Uterus (tissue), 4 donors: ENCODE data around the gene TUBB3. TPM values are rescaled to one million over a fixed set of nuclear protein-coding genes. Genes with fewer than 3 reads are reported as not detected.
A peak's percentile ranks its signal among the peaks of the same experiment; 100 is the strongest.

Experiments used
- DNase-seq, 2 donors: peaks; one replicate each; pipeline ENCODE4 v3.0.0-alpha.2; 2019 to 2020
- H3K27ac ChIP-seq, 2 donors: fragments of 200-600 bp; sonication (generic); 1 replicate in 1 of 2; 2 replicates in 1 of 2; pipeline ENCODE4 v1.5.1; 2016 to 2018
- H3K27me3 ChIP-seq, 2 donors: fragments of 200-600 bp; sonication (generic); one replicate each; pipeline ENCODE4 v1.5.1; 2018 to 2019; ENCODE audit warnings: control low read depth in 1 of 2
- H3K36me3 ChIP-seq, 2 donors: fragments of 200-600 bp; sonication (generic); one replicate each; pipeline ENCODE4 v1.5.1; 2019; ENCODE audit warnings: control low read depth in 1 of 2
- H3K4me1 ChIP-seq, 2 donors: fragments of 200-600 bp; sonication (generic); one replicate each; pipeline ENCODE4 v1.5.1; 2018 to 2019; ENCODE audit warnings: control low read depth in 1 of 2
- H3K4me3 ChIP-seq, 2 donors: fragments of 200-600 bp; sonication (generic); 1 replicate in 1 of 2; 2 replicates in 1 of 2; pipeline ENCODE4 v1.5.1; 2018 to 2019; ENCODE audit warnings: mild to moderate bottlenecking in 1 of 2
- H3K9me3 ChIP-seq, 2 donors: fragments of 200-600 bp; sonication (generic); one replicate each; pipeline ENCODE4 v1.5.1; 2019; ENCODE audit warnings: control low read depth in 1 of 2
- CTCF ChIP-seq, 4 experiments: fragments of 200-600 bp in 2 of 4; fragments of 450-650 bp in 2 of 4; sonication (generic) in 2 of 4; IDR thresholded peaks; one replicate each; pipeline ENCODE4 v1.5.1; 2016 to 2019; ENCODE audit warnings: antibody characterized with exemption in 4 of 4, mild to moderate bottlenecking in 2 of 4, moderate library complexity in 1 of 4
- POLR2A ChIP-seq, 2 donors: fragments of 450-650 bp; IDR thresholded peaks; one replicate each; pipeline ENCODE4 v1.6.1; 2016; ENCODE audit warnings: antibody characterized with exemption in 2 of 2, mild to moderate bottlenecking in 1 of 2, moderate library complexity in 1 of 2
- intact Hi-C: fragments of 100-400 bp; cut with DNase I; formaldehyde crosslinking; loops from one replicate; pipeline ENCODE4 v1.15.1; 2023; ENCODE audit warnings: low total_unique reads
- total RNA-seq, 4 donors: library from RNA; depleted of rRNA in 3 of 4; stranded (reverse); fragments of >200 nt in 3 of 4; gene quantifications; one replicate each; pipeline versions ENCODE4 v1.1.0 to v1.2.4, GENCODE V29; 2014 to 2023
- donor health status: DM: yes; HTN: yes; CAD: no.

TUBB3 gene
- total RNA-seq, 4 donors from 2014 or later = 0.88 to 28.6 TPM; not detected in 2

- intact Hi-C loops = loop anchor here (5.0 kb wide), 1 partner anchor 242 kb away; no protein-coding TSS in a partner anchor
Measured at GRCh38 chr16:89949121-89949742, 26.1 kb downstream of the TUBB3 start.

GRCh38 chr16:89949756-89950155, 26.6 kb downstream of the TUBB3 start:
- H3K27ac ChIP-seq = peak overlapping the region in 1 of 2 donors; percentile 69
- TF ChIP-seq POLR2A (IDR thresholded peaks at IDR 0.05) (no peak), CTCF (IDR thresholded peaks at IDR 0.05) (no peak)
- DNase-seq = no peak
- no peaks in the 10 kb centered on the region for H3K27me3 ChIP-seq
- H3K36me3 ChIP-seq = no peaks in the 10 kb centered on the region
- H3K9me3 ChIP-seq = no peaks in the 10 kb centered on the region
- intact Hi-C loops = loop anchor here (5.0 kb wide), 1 partner anchor 242 kb away; no protein-coding TSS in a partner anchor
- peak overlapping the region in 1 of 2 donors; percentile 71 for H3K4me3 ChIP-seq
- H3K4me1 ChIP-seq = peaks cover 0 to 9% of the 10 kb centered on the region in 2 donors

More at GRCh38 chr16:89949121-89949742, 26.1 kb downstream of the TUBB3 start:
- TF ChIP-seq POLR2A (IDR thresholded peaks at IDR 0.05) = no peak
- no peak for TF ChIP-seq CTCF (IDR thresholded peaks at IDR 0.05)
- Histone ChIP-seq H3K36me3 (no peaks in the 10 kb centered on the region), H3K9me3 (no peaks in the 10 kb centered on the region), H3K4me1 (peaks cover 0 to 9% of the 10 kb centered on the region in 2 donors), H3K27me3 (no peaks in the 10 kb centered on the region), H3K4me3 (peak overlapping the region; percentile 48 to 71), H3K27ac (peak overlapping the region; percentile 59 to 69)
- no peak for DNase-seq

- H3K9me3 ChIP-seq = no peaks in the 10 kb centered on the region
- no peaks in the 10 kb centered on the region for H3K36me3 ChIP-seq
- intact Hi-C loops = no loop called here
- no peak for DNase-seq
- TF ChIP-seq POLR2A (IDR thresholded peaks at IDR 0.05) (no peak), CTCF (IDR thresholded peaks at IDR 0.05) (no peak)
- no peak overlapping the region for H3K4me3 ChIP-seq
- no peak overlapping the region for H3K27ac ChIP-seq
- H3K27me3 ChIP-seq = no peaks in the 10 kb centered on the region
- peaks cover 0 to 9% of the 10 kb centered on the region in 2 donors for H3K4me1 ChIP-seq
Measured at GRCh38 chr16:89951509-89951908, 28.4 kb downstream of the TUBB3 start.

GRCh38 chr16:89952049-89952448, 28.9 kb downstream of the TUBB3 start:
- no peak for TF ChIP-seq POLR2A (IDR thresholded peaks at IDR 0.05)
- Histone ChIP-seq H3K4me3 (no peak overlapping the region), H3K36me3 (no peaks in the 10 kb centered on the region), H3K9me3 (no peaks in the 10 kb centered on the region), H3K4me1 (peaks cover 0 to 9% of the 10 kb centered on the region in 2 donors), H3K27ac (no peak overlapping the region), H3K27me3 (no peaks in the 10 kb centered on the region)
- DNase-seq = no peak
- intact Hi-C loops = no loop called here

- Histone ChIP-seq H3K9me3 (no peaks in the 10 kb centered on the region), H3K36me3 (no peaks in the 10 kb centered on the region), H3K4me1 (peaks cover 0 to 9% of the 10 kb centered on the region in 2 donors), H3K27ac (no peak overlapping the region), H3K4me3 (no peak overlapping the region), H3K27me3 (no peaks in the 10 kb centered on the region)
- intact Hi-C loops = no loop called here
- TF ChIP-seq CTCF (IDR thresholded peaks at IDR 0.05) (no peak), POLR2A (IDR thresholded peaks at IDR 0.05) (no peak)
- DNase-seq = no peak
Measured at GRCh38 chr16:89952551-89952950, 29.4 kb downstream of the TUBB3 start.
